GM21529 (cell line): ENCODE measurements around the gene OR4K15.
"Not testable (repeated sequence)": the region's sequence is repeated elsewhere in the genome, so short reads cannot be mapped to it uniquely, and the experiment has no call there.

Experiments
- ATAC-seq: cut with Tn5 transposase; IDR thresholded peaks from one replicate; pipeline ENCODE4 v1.9.1; 2021; ENCODE audit not compliant: unreplicated experiment

The OR4K15 gene

DNA sequence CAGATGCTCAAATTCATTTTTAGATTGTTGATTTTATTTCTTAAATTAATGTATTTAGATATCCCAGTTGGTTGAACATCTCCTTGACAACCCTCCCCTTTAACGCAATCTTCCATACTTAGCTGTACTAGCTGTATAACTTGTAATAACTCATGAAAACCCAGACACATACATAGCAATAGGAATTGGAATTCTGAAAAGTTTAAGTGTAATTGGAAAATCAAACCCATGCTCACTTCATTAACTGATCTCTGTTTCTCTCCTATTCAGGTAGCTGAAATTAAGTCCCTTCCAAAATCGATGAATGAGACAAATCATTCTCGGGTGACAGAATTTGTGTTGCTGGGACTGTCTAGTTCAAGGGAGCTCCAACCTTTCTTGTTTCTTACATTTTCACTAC lies at the start of gene OR4K15:
OR4K15 (plus strand) TSS at position 301 of the 400 bp plus-strand sequence; CDS start at position 301, 0 bp downstream.
- ATAC-seq: no peak

- no peak for ATAC-seq
These were observed 44.8 kb upstream of the OR4K15 start, which contains the start of gene OR4K1 for GRCh38 chr14:19930617-19931016. Gene OR4K1, plus strand, starts transcription at chr14:19930917. Its CDS starts 4,750 bp downstream, at chr14:19935667.

DNA sequence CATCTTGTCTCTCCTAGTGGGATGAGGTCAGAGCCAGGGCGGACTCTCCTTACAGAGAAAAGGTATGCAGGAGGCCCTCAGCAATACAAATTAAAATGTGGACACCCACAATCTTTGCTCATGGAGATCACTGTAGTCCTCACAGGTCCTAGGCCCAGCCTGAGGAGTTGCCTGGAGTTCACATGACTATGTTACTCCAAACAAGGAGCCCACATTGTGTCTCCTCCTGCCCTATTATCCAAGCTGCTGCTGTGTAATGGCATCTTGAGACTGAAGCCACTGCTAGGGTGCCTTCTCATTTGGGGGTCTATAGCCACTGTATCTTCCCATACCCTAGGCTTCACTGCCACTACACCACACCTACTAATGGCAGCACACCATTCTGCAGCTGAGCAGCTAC lies 33.7 kb upstream of the OR4K15 start:
- no peak for ATAC-seq

GRCh38 chr14:19947413-19948090 lies 27.8 kb upstream of the OR4K15 start:
- no peak for ATAC-seq

DNA sequence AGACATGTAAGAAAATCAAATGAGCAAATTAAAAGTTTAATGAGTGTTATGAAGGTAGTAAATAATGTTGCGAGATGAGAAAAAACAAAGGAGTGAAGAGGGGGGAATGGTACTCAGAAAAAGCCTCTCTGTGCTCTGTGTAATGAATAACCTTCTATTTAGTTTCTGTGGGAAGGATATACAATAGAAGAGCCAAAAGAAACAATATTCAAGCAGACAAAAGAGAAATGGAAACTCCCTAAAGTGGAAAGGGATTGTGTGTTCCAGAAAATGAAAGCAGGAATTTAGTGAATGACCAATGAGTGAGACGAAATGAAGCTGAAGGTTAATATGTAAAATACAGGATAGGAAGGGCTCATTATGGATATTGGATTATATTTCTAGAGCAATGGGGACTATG lies 26.2 kb upstream of the OR4K15 start:
- ATAC-seq: no peak

GRCh38 chr14:19969735-19970134 lies 5.7 kb upstream of the OR4K15 start:
- not testable (repeated sequence) for ATAC-seq

GRCh38 chr14:19974844-19975243 lies 547 bp upstream of the OR4K15 start:
- no peak for ATAC-seq

DNA sequence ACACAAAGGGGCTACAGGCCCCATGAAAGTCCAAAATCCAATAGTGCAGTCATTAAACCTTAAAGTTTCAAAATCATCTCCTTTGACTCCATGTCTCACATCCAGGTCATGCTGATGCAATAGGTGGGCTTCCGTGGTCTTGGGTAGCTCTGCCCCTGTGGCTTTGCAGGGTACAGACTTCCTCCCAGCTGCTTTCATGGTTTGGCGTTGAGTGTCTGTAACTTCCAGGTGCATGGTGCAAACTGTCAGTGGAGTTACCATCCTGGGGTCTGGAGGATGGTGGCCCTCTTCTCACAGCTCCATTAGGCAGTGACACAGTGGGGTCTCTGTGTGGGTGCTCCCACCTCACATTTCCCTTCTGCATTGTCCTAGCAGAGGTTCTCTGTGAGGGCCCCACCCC lies 18.0 kb downstream of the OR4K15 start:
- ATAC-seq: no peak

DNA sequence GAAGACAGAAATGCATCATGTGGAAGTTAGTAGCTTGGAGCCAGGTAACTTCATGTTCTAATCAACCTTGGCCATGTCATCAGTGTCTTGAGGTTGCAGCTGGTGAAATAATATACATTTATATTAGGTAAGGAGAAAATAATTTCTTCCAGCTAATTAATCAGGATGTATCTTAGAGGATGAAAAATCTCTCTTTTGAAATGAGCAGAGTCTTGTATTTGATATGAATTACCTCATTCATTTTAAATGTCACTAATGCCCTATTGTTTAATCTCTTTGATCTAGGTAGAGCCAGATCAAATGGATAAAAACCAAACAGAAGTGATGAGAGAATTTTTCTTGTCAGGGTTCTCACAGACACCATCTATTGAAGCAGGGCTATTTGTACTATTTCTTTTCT lies 26.5 kb downstream of the OR4K15 start, which contains the start of gene OR4Q2:
OR4Q2 (plus strand) TSS at position 301 of the 400 bp plus-strand sequence.
- ATAC-seq: no peak

GRCh38 chr14:20002319-20002718 lies 26.9 kb downstream of the OR4K15 start:
- ATAC-seq: no peak

- ATAC-seq: no peak
These were observed 32.8 kb downstream of the OR4K15 start for GRCh38 chr14:20008156-20008555.

GRCh38 chr14:20019257-20019865 lies 44.0 kb downstream of the OR4K15 start, which contains the start of gene OR4K14:
Gene OR4K14, minus strand, starts transcription at chr14:20019307. Its CDS starts 4,114 bp downstream, at chr14:20015193.
- no peak for ATAC-seq
